LNCAP (cell line): ENCODE measurements around the gene NLRP1.

Experiments
- TF ChIP-seq, protein P1 (sequence below): fragments of 450-650 bp; IDR thresholded peaks from 2 replicates; pipeline ENCODE4 v1.5.1; 2017; ENCODE audit warnings: mild to moderate bottlenecking

The NLRP1 gene

DNA sequence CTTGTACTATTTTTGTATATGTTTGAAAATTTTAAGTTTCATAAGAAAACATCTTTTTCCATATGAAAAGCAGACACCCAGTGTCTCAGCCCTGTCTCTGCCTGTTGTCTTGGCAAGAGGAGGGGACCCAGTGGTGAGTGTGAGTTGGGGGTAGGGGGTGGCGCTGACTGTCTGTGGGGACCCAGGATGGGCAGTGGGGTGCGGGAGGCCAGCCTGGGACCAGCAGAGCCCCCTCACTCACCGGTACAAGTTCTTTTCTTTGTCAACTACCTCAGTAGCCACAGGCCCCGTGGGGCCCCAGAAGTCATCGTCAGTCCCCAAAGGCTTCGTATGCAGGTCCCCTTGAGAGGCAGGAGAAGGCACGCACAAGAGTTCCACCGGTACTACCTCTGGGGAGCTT is 51.7 kb downstream of the NLRP1 start:
- TF ChIP-seq, protein P1, sequence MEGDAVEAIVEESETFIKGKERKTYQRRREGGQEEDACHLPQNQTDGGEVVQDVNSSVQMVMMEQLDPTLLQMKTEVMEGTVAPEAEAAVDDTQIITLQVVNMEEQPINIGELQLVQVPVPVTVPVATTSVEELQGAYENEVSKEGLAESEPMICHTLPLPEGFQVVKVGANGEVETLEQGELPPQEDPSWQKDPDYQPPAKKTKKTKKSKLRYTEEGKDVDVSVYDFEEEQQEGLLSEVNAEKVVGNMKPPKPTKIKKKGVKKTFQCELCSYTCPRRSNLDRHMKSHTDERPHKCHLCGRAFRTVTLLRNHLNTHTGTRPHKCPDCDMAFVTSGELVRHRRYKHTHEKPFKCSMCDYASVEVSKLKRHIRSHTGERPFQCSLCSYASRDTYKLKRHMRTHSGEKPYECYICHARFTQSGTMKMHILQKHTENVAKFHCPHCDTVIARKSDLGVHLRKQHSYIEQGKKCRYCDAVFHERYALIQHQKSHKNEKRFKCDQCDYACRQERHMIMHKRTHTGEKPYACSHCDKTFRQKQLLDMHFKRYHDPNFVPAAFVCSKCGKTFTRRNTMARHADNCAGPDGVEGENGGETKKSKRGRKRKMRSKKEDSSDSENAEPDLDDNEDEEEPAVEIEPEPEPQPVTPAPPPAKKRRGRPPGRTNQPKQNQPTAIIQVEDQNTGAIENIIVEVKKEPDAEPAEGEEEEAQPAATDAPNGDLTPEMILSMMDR, result no peak

DNA sequence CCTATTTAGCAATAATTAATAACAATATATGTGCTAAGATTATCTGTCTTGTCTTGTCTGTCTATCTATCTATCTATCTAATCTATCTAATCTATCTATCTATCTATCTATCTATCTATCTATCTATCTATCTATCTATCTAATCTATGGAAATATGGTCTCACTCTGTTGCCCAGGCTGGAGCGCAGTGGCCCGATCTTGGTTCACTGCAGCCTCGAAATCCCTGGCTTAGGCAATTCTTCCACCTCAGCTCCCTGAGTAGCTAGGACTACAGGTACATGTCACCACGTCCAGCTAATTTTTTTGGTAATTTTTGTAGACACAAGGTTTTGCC is 53.3 kb downstream of the NLRP1 start:
- TF ChIP-seq, protein P1, result no peak

DNA sequence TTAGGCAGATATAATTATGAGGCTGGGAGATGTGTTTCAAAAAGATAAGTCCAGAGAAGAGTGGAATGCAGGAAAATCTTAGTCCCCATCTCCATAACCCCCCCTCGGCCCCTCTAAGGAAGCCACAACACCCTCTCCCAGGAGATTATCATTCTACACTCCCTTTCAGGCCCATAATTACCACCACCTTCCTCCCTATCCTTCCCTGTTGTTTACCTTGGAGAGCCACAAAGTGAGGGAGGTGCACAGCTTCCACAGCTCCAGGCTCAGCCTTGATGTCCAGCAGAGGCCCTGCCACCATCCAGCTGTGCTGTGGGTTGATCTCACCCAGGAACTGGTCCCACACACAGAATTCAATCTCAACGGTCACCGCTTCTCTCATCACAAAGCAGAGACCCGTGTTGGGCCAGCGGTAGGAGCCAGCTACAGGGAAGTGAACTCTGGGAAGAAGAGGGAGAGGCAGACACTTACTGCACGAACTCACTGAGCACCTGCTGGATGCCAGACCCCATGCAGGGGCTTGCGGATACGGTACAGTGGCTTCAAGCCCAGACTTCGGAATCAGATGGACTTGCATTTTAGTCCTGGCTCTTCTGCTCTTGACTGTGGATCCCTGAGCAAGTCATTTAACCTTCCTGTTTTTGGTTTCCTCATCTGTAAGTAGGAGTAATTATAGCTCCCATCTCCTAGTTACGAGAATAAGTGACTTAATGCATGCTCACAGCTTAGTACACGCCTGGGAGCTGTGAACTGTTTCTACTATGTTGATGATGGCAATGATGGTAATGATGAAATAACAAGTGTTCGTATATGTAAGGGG is 53.8 kb downstream of the NLRP1 start:
- TF ChIP-seq, protein P1, result no peak

DNA sequence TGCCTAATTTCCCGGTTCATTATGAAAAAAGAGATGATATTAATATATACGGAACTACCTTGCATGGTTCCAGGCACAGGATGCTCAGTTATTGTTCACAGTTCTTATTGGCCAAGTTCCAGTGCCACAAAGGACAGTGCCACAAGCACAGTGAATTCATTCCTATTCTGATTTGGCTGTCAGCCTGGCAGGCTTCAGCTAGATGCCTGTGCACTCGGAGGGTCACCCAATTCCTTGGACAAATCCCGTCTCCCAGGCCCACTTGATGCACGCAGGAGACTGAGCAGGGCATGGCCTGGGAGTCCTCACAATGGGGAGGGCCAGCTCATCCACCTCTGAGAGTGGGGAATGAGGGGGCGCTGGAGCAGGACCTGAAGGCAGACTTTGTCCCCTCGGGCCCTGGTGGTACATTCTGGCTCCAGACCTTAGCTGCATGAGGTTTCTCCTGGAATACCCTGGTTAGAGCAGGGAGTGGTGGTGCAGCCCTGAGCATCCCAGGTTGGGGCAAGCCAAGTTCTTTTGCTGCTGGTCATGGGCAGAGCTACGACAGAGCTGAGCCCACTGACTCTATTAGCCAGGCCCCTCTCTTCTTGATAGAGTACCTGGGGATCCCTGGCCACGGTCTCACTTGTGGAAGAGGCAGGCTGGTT is 56.6 kb downstream of the NLRP1 start:
- TF ChIP-seq, protein P1, result no peak

DNA sequence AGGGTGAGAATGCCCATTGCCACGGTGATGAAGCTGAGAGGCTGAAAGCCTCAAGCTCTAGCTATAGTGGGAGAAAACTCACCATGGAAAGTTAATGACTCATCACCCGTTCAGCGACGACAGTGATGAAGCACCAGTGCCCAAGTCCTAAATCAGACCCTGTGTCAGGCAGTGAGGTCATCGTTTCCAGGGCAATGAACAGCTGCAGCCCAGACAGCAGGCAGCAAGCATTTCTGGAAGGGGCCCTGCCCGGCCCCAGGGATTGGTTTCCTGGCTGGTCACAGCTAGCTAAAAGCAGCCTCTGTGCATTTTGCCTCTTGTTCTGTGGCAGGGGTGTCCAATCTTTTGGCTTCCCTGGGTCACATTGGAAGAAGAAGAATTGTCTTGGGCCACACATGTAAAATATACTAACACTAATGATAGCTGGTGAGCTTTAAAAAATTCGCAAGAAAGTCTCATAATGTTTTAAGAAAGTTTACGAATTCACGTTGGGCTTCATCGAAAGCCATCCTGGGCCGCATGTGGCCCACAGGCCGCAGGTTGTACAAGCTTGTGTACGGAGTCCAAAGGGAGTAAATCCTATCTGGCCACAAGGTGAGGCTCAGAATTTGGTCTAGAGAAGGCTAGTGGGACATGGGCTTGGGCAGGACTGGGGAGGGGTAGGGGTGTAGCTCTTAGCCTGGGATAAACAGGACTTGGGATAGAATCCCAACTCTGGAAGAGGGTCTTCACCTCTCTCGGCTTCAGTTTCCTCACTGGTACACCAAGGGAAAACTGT is 57.3 kb downstream of the NLRP1 start:
- TF ChIP-seq, protein P1, result no peak

DNA sequence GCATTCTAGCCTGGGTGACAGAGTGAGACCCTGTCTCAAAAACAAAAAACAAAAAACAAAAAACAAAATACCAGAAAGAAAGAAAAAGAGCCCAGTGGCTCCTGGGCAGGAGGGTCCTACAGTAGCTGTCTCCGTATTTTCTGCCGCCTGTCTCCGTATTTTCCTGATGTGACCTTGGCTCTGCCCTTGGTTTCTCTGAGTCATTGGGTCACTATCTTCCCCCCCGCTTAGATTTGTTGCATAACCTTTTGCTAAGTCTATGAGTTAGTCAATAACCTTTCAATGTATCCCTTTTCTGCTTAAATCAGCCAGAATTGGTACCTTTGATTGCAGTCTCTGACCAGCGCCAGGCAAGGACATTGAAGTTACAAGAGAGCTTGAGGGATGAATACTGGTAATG is 61.1 kb downstream of the NLRP1 start:
- TF ChIP-seq, protein P1, result no peak

DNA sequence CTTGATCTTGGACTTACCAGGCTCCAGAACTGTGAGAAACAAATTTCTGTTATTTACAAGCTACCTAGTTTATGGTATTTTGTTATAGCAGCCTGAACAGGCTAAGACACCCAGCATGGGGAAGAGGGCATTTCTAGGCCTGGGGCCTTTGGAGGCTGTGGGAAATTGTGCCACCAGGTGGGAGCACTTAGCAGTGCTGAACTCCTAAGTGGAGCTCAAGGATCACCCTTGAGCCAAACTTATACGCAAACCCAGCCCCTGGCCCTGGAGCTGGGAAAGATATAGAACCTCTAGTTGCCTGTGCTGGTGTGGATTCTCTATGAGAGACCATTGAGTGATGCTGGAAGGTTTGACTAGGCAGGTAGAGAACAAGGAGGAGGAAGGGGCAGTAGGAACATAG is 61.8 kb downstream of the NLRP1 start:
- TF ChIP-seq, protein P1, result no peak
